ENCODE data around the gene APOM.
A peak's percentile ranks its signal among the peaks of the same experiment; 100 is the strongest.

Gene APOM

DNA sequence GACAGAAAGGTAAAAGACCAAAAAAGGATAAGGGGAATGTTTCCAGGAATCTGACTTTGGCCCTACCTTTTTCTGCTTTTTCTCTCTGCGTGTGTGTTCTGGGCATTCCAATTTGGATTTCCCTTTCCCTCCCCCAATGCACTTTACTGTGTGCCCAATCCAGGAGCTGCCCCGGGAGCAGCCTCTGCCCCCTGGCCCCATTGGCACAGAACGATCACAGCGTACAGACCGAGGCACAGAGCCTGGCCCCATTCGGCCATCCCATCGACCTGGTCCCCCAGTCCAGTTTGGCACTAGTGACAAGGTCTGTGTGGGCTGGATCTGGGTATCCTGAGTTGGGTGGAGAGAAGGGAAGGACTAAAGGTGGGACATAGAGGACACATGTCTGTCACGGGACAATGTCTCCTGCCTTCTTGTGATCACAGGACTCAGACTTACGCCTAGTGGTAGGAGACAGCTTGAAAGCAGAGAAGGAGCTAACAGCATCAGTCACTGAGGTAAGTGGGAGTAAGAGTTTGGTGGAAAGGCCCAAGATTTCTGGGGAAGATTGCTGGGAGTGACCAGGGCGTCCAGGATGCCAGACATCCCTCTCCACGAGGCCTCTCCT lies 20.6 kb upstream of the APOM start:
- no peak for DNase-seq (ENCODE audit: low read depth)
- TF ChIP-seq, protein P1, sequence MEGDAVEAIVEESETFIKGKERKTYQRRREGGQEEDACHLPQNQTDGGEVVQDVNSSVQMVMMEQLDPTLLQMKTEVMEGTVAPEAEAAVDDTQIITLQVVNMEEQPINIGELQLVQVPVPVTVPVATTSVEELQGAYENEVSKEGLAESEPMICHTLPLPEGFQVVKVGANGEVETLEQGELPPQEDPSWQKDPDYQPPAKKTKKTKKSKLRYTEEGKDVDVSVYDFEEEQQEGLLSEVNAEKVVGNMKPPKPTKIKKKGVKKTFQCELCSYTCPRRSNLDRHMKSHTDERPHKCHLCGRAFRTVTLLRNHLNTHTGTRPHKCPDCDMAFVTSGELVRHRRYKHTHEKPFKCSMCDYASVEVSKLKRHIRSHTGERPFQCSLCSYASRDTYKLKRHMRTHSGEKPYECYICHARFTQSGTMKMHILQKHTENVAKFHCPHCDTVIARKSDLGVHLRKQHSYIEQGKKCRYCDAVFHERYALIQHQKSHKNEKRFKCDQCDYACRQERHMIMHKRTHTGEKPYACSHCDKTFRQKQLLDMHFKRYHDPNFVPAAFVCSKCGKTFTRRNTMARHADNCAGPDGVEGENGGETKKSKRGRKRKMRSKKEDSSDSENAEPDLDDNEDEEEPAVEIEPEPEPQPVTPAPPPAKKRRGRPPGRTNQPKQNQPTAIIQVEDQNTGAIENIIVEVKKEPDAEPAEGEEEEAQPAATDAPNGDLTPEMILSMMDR (conservative IDR thresholded peaks at IDR 0.05; ENCODE audit: control insufficient read depth, insufficient read depth, low read depth, low read length), result no peak
- H3K4me3 ChIP-seq (ENCODE audit: control insufficient read depth, low read depth, low read length), result no peak overlapping the region

DNA sequence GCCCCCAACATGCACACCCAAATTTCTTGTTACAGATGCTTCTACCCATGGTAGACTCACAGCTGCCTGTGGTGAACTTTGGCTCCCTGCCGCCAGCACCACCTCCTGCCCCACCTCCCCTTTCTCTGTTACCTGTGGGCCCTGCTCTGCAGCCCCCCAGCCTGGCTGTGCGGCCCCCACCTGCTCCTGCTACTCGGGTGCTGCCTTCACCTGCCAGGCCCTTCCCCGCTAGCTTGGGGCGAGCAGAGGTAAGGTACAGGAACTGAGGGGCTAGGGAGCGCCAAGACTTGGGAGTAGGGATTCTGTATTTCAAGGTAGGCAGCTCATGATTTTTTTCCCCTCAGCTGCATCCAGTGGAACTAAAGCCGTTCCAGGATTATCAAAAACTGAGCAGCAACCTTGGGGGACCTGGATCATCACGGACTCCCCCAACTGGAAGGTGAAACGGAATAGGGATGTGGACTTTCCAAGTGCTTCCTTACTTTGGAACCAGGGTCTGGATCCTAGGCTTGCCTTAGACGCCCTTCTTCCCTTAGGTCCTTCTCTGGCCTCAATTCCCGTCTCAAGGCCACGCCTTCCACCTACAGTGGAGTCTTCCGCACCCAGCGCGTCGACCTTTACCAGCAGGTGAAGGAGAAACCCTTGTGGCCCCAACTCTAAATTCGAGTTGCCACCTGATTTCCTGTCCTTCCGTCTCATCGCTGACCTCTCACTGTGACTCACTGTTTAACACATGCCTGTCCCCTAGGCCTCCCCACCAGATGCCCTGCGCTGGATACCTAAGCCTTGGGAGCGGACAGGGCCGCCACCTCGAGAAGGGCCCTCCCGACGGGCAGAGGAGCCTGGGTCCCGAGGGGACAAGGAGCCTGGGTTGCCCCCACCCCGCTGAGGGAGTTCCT lies 18.7 kb upstream of the APOM start:
- H3K4me3 ChIP-seq (ENCODE audit: control insufficient read depth, low read depth, low read length), result no peak overlapping the region
- TF ChIP-seq, protein P1 (conservative IDR thresholded peaks at IDR 0.05; ENCODE audit: control insufficient read depth, insufficient read depth, low read depth, low read length), result no peak
- no peak for DNase-seq (ENCODE audit: low read depth)

DNA sequence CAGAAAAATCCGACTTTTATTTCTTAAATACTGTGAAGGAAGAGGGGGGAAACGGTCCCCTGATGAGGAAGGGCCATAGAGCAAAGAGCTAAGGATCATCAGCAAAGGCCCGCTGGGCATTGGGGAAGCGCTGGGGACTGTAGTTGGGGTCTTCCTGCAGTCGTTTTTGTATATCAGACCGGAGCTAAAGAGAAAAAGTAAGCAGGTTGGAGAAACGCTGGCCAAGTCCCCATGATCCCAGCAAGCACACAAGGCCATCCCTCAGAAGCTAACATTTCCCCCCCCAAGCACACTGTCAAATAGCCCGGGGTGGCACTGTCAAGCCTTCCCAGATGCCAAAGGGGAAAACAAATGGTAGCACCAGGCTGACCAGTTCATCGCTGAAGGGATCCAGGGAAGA lies 16.7 kb upstream of the APOM start:
- DNase-seq (ENCODE audit: low read depth), result no peak
- TF ChIP-seq, protein P1 (conservative IDR thresholded peaks at IDR 0.05; ENCODE audit: control insufficient read depth, insufficient read depth, low read depth, low read length), result no peak
- H3K4me3 ChIP-seq (ENCODE audit: control insufficient read depth, low read depth, low read length), result no peak overlapping the region

DNA sequence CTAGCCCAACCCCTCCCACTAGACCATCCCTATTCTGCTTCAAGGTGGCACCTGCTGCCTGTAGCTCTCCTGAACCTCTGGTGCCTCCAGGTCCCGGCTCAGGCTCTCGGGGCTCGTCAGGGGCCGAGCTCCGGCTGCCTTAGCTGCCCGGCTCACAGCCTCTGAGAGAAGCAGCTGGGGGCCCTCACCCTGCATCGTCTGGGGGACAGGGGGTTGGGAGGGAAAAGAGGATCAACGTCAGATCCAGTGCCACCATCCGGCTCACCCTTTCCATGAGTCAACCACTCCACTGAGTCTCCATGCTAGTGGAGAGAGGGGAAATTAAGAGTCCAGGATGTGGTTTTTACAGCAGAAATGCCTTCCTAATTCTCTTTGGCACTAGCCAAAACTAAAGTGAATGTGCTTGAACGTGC lies 16.2 kb upstream of the APOM start:
- no peak overlapping the region for H3K4me3 ChIP-seq (ENCODE audit: control insufficient read depth, low read depth, low read length)
- DNase-seq (ENCODE audit: low read depth), result peak; percentile 73
- TF ChIP-seq, protein P1 (conservative IDR thresholded peaks at IDR 0.05; ENCODE audit: control insufficient read depth, insufficient read depth, low read depth, low read length), result no peak

DNA sequence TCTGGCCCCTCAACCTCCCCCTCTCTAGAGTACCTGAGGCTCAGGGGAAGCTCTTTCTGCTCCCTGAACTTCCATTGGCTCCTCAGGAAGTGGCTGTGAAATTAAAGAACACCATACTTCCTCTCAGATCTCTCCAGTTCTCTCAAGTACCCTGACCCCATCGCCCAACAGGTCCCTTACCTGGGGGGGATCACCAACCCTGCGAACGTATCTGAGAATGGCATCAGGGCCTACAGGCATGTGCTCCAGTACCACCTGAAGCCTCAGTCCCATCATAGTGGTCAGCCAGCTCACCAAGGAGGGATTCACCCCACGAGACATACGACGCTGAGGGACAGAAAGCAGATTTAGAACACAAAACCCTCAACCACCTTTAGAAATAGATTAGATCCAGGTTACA lies 15.1 kb upstream of the APOM start:
- no peak for DNase-seq (ENCODE audit: low read depth)
- TF ChIP-seq, protein P1 (conservative IDR thresholded peaks at IDR 0.05; ENCODE audit: control insufficient read depth, insufficient read depth, low read depth, low read length), result no peak
- H3K4me3 ChIP-seq (ENCODE audit: control insufficient read depth, low read depth, low read length), result no peak overlapping the region

DNA sequence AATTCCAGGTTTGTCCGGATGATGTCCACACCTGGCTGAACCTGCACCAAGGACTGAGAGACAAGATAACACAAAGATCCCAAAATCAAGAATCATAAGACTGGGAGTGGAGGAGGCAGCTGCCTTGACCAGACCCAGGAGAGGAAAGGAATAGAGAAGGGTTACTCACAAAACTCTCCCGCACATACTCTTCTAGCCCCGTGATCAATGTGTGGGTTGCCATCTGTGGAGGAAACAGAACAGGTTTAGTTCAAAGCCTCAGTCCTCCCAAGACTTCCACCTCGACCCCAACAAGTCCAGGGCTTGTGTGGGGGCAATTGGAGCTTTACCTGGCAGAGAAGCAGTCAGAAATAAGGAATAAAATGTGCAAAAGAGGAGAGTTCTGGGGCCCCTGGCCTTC lies 14.3 kb upstream of the APOM start:
- no peak overlapping the region for H3K4me3 ChIP-seq (ENCODE audit: control insufficient read depth, low read depth, low read length)
- DNase-seq (ENCODE audit: low read depth), result no peak
- TF ChIP-seq, protein P1 (conservative IDR thresholded peaks at IDR 0.05; ENCODE audit: control insufficient read depth, insufficient read depth, low read depth, low read length), result no peak

All from fibroblast of mammary gland (primary cell).